Left ventricle myocardium inferior (tissue), 1 donor: ENCODE measurements around the gene SLC4A1AP. TPM values are rescaled to one million over a fixed set of nuclear protein-coding genes. Genes with fewer than 3 reads are reported as not detected.

ENCODE experiments used
- DNase-seq: peaks from one replicate; pipeline ENCODE4 v3.0.0-alpha.2; 2020
- H3K27ac ChIP-seq: fragments of 200-600 bp; replicated peaks from 2 replicates; pipeline ENCODE4 v1.8.0; 2021
- H3K27me3 ChIP-seq: fragments of 200-600 bp; 2 replicates; pipeline ENCODE4 v1.8.0; 2021; ENCODE audit warnings: low read depth
- H3K36me3 ChIP-seq: fragments of 200-600 bp; 2 replicates; pipeline ENCODE4 v1.8.0; 2021
- H3K4me1 ChIP-seq: fragments of 200-600 bp; 2 replicates; pipeline ENCODE4 v1.8.0; 2021
- H3K4me3 ChIP-seq: fragments of 200-600 bp; 2 replicates; pipeline ENCODE4 v1.8.0; 2021; ENCODE audit warnings: mild to moderate bottlenecking, moderate library complexity
- H3K9me3 ChIP-seq: fragments of 200-600 bp; replicated peaks from 2 replicates; pipeline ENCODE4 v1.8.0; 2021
- CTCF ChIP-seq: fragments of 200-600 bp; IDR thresholded peaks from 2 replicates; pipeline ENCODE4 v1.8.0; 2021; ENCODE audit warnings: antibody characterized with exemption, mild to moderate bottlenecking, borderline replicate concordance
- intact Hi-C: fragments of 100-400 bp; cut with micrococcal nuclease; formaldehyde crosslinking; loops from one replicate; pipeline ENCODE4 v1.11.0; 2022
- total RNA-seq: library from RNA; stranded (reverse); fragmentation: NEBNext Ultra II Directional; extraction: Animal tissue kit (Norgen Biotek cat#: 25700); gene quantifications from one replicate; pipeline ENCODE4 v1.2.1, GENCODE V29; 2021
- donor health status: DM: no; HTN: yes; CAD: no; lungs with severe emphysema.

SLC4A1AP gene
- total RNA-seq, 1 donor from 2014 or later: 21.3 TPM

- intact Hi-C loops: no loop called here
- no peak for DNase-seq
- H3K9me3 ChIP-seq: no peaks in the 10 kb centered on the region
- H3K36me3 ChIP-seq: no peaks in the 10 kb centered on the region
- peaks cover 58% of the 10 kb centered on the region for H3K4me1 ChIP-seq
- no peak overlapping the region for H3K4me3 ChIP-seq
- peak overlapping the region; percentile 79 for H3K27ac ChIP-seq
- TF ChIP-seq CTCF: no peak
- no peaks in the 10 kb centered on the region for H3K27me3 ChIP-seq
These were observed 66.6 kb downstream of the SLC4A1AP start for GRCh38 chr2:27730261-27730662.

GRCh38 chr2:27730980-27731691 is 67.4 kb downstream of the SLC4A1AP start:
- Histone ChIP-seq H3K36me3 (no peaks in the 10 kb centered on the region), H3K9me3 (no peaks in the 10 kb centered on the region), H3K27me3 (no peaks in the 10 kb centered on the region), H3K27ac (peak overlapping the region; percentile 79), H3K4me1 (peaks cover 62% of the 10 kb centered on the region), H3K4me3 (no peak overlapping the region)
- intact Hi-C loops: no loop called here
- no peak for TF ChIP-seq CTCF
- no peak for DNase-seq

GRCh38 chr2:27734305-27734704 is 70.6 kb downstream of the SLC4A1AP start:
- Histone ChIP-seq H3K4me1 (peaks cover 65% of the 10 kb centered on the region), H3K27ac (peak overlapping the region; percentile 89), H3K36me3 (no peaks in the 10 kb centered on the region), H3K9me3 (no peaks in the 10 kb centered on the region), H3K27me3 (no peaks in the 10 kb centered on the region), H3K4me3 (no peak overlapping the region)
- intact Hi-C loops: no loop called here
- no peak for DNase-seq
- no peak for TF ChIP-seq CTCF

- H3K9me3 ChIP-seq: no peaks in the 10 kb centered on the region
- H3K4me3 ChIP-seq: peak overlapping the region; percentile 64
- no peak for TF ChIP-seq CTCF
- peaks cover 54% of the 10 kb centered on the region for H3K4me1 ChIP-seq
- H3K36me3 ChIP-seq: no peaks in the 10 kb centered on the region
- H3K27ac ChIP-seq: peak overlapping the region; percentile 89
- DNase-seq: peak; percentile 85
- intact Hi-C loops: no loop called here
- H3K27me3 ChIP-seq: no peaks in the 10 kb centered on the region
These were observed 71.7 kb downstream of the SLC4A1AP start for GRCh38 chr2:27735263-27735904.

GRCh38 chr2:27736031-27736889 is 72.6 kb downstream of the SLC4A1AP start:
- H3K27ac ChIP-seq: peak overlapping the region; percentile 89
- no peaks in the 10 kb centered on the region for H3K9me3 ChIP-seq
- H3K27me3 ChIP-seq: no peaks in the 10 kb centered on the region
- no peaks in the 10 kb centered on the region for H3K36me3 ChIP-seq
- peaks cover 45% of the 10 kb centered on the region for H3K4me1 ChIP-seq
- DNase-seq: no peak
- no peak for TF ChIP-seq CTCF
- H3K4me3 ChIP-seq: peak overlapping the region; percentile 64
- intact Hi-C loops: no loop called here
